ENCODE measurements around the gene MYO5B.

DNA sequence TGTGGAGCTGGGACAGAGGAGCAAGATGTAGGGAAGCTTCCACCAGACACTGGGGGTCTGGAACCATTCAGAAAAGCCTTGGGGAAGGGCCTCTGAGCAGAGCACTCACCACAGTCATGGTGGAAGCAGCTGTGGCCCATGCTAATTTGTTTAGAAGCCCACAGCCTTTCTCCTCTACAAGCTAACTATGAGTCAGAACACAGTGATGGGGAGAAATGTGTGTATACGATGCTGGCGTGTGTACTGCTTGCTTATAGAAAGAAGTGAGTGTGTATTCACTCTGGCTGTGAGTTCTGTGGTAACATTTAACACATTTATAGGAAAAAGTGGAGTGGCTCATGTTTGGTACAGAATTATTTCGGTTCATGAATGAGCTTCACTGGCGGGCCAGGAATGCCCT, 224.6 kb downstream of the MYO5B start:
- TF ChIP-seq, protein P1, sequence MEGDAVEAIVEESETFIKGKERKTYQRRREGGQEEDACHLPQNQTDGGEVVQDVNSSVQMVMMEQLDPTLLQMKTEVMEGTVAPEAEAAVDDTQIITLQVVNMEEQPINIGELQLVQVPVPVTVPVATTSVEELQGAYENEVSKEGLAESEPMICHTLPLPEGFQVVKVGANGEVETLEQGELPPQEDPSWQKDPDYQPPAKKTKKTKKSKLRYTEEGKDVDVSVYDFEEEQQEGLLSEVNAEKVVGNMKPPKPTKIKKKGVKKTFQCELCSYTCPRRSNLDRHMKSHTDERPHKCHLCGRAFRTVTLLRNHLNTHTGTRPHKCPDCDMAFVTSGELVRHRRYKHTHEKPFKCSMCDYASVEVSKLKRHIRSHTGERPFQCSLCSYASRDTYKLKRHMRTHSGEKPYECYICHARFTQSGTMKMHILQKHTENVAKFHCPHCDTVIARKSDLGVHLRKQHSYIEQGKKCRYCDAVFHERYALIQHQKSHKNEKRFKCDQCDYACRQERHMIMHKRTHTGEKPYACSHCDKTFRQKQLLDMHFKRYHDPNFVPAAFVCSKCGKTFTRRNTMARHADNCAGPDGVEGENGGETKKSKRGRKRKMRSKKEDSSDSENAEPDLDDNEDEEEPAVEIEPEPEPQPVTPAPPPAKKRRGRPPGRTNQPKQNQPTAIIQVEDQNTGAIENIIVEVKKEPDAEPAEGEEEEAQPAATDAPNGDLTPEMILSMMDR (IDR thresholded peaks at IDR 0.05; ENCODE audit: low read depth, low read length): no peak
- TF ChIP-seq POLR2A (IDR thresholded peaks at IDR 0.05; ENCODE audit: extremely low read depth, insufficient read length): no peak
- TF ChIP-seq, protein P2, sequence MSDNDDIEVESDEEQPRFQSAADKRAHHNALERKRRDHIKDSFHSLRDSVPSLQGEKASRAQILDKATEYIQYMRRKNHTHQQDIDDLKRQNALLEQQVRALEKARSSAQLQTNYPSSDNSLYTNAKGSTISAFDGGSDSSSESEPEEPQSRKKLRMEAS (IDR thresholded peaks at IDR 0.05; ENCODE audit: low read depth, low read length): no peak

Data from NB4 (cell line).